ENCODE measurements around the gene RNF182.
A peak's percentile ranks its signal among the peaks of the same experiment; 100 is the strongest.
"Not testable (repeated sequence)": the region's sequence is repeated elsewhere in the genome, so short reads cannot be mapped to it uniquely, and the experiment has no call there.

Gene RNF182

DNA sequence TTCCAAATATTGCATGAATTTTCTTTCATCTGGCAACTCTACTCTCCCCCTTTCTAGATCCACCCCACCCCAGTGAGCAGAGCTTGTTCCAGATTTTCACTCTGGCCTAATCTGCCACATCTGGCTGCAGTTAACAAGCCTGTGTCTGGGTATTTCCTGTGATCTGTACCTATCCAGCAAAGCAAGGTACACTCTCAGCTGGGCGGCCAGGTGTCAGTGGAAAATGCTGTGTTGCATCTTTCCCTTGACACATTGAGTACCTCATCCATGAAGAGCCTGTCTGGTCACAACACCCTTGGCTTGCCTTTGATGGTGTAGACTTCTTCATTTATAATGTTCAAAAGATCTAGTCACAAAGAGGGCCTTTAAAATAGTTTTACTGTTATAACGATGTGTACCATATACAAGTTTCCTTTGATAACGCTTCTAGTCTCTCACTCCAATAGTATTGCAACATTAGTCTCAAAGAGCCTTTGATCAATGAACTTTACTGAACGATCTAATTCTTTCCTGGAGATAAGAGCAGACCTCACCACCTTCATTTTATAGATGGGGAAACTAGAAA lies 6.0 kb upstream of the RNF182 start:
- no peak for DNase-seq

- DNase-seq, result no peak
These were observed 4.9 kb upstream of the RNF182 start for GRCh38 chr6:13919861-13920260.

GRCh38 chr6:13920552-13920951 lies 4.2 kb upstream of the RNF182 start:
- DNase-seq, result no peak

- DNase-seq, result no peak
These were observed 2.0 kb upstream of the RNF182 start for GRCh38 chr6:13922750-13923149.

DNA sequence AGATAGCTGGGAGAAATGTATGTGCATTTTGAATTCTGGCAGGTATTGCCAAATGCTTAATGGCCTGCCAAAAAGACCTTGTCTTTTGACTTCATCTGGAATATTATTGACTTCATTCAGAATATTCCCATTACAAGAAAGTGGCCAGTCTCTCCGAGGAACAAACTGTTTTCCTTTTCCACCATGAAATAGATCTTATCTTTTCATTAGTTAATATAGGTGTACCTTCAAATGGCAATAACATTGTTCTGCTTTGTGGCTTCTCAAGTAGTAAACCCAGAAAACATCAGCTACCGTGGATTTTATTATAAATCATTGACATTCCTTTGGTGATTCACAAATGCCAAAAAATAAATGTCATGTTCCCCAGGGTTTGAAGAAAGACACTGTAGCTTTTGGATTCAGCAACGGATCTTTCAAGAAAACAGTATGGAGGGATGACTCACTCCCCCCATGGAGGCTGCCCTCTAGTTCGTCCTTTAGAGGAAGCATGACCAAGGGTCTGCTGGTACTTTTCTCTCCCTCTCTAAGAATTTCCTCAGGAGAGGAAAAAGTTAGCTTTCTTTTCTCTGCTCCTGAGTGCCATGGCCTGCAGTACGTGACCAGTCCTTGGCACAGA lies 1.1 kb upstream of the RNF182 start:
- peak; percentile 61 to 73 (median 68) for DNase-seq

- DNase-seq, result no peak
These were observed 405 bp upstream of the RNF182 start for GRCh38 chr6:13924146-13924948.

DNA sequence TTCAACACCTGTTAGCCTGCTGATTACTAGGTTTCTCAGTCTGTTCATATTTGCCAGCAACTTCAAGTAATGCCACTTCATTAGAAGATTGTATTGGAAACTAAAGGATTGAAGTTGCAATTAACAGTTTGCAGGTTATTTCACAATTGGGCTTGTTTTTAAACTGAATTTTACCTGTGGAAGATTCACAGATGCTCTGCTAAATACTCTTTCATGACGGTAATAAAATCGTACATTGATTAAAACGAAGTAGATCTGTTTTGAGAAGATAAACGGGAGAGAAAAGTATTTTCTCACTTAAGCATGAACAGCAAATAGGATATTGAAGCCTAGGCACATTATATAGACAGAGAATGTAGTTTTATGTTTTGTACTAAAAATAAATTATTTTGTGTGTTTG lies 1.6 kb downstream of the RNF182 start:
- DNase-seq, result no peak

- no peak for DNase-seq
These were observed 2.5 kb downstream of the RNF182 start for GRCh38 chr6:13927203-13927602.

- DNase-seq, result no peak
These were observed 4.4 kb downstream of the RNF182 start for GRCh38 chr6:13929196-13929595.

DNA sequence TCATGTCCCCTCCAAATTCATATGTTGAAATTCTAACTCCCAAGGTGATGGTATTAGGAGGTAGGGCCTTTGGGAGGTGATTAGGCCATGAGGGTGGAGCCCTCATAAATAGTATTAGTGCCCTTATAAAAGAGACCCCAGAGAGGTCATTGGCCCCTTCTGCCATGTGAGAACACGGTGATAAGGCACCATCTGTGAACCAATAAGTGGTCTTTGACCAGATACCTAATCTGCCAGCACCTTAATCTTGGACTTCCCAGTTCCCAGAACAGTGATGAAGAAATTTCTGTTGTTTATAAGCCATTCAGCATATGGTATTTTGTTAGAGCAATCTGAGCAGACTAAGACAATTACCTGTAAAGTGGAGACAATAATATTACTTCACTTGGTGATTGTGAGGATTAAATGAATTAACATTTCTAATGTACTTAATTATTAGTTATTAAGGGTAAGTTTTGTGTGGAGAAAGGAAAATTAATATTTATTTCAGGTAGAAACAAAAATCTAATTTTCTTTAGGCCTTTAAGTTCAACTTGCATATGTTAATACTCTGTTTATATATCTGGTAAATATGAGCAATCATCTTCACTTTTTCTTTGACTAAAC lies 7.1 kb downstream of the RNF182 start:
- DNase-seq, result no peak

DNA sequence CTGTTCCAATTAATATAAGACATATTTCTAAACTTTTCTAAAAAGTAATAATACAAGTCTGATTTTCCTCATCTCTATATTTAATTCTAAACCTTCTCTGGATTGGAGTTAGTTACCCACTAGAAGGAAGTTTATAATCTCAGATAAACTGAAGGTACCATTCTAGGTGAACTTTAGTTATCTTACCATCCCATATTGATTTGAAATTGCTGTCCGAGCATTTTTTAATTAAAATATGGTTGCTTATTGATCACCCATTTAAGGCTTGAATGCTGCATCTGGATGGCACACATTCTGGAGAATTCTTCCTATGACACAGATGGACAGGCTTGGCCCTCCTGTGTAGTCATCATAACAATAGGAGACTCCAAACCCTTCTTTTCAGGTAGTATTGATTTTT lies 8.0 kb downstream of the RNF182 start:
- DNase-seq, result no peak

- DNase-seq, result no peak
These were observed 10.0 kb downstream of the RNF182 start for GRCh38 chr6:13934721-13935120.

DNA sequence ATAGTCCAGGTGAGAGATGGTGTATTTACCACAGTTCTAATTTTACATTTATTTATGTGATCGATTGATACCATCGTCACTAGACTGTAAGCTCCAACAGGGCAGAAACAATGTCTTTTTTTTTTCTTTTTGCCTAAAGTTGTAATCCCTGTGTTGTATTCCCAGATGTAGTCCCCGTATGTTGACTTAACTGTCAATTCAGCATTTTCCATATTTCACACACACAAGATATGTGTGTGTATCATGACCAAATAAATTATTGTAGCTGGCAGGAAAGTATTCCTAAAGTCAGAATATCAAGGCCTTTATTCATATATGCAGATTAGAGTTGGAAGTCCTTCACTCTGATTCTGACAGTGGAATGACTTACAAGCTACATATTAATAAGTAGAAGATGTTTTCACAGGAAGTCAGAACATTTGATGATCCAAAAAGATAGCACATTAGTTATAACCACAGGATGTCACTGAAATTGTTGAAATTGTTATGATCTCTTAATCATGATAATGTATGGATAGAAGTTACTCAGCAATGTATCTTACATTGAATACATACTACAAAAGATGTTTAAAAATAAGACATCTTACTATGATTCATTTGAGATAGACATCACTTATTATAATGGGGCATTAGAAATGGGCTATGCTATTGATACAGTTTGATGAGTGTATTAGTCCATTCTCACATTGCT lies 10.6 kb downstream of the RNF182 start:
- no peak for DNase-seq

DNA sequence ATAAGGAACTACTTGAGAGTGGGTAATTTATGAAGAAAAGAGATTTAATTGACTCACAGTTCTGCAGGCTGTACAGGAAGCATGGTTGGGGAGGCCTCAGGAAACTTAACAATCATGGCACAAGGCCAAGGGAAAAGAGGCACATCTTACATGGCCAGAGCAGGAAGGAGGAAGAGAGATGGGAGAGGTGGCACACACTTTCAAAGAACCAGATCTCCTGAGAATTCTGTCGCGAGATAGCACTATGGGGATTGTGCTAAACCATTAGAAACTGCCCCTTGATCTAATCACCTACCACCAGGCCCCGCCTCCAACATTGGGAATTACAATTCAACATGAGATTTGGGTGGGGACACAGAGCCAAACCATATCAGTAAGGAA lies 11.1 kb downstream of the RNF182 start:
- DNase-seq, result not testable (repeated sequence)

GRCh38 chr6:13941902-13942301 lies 17.1 kb downstream of the RNF182 start:
- no peak for DNase-seq

DNA sequence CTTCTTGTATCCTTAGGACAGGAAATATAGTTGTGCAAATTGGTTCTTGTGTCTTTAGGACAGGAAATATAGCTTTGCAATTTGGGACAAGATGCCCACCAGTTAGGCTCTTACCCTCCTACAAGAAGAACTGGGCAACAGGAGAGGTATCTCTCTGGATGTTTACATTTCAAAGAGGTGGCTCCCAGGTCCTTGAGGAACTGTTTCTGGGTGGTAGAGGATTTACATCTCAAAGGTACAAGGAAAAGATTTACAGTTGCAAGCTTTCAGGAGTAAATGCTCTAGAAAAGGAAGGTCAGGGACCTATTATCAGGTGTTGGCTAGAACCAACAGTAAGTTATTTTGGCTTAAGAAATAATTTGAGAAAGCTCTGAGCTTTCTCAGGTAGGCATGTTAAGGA lies 19.2 kb downstream of the RNF182 start:
- DNase-seq, result no peak

DNA sequence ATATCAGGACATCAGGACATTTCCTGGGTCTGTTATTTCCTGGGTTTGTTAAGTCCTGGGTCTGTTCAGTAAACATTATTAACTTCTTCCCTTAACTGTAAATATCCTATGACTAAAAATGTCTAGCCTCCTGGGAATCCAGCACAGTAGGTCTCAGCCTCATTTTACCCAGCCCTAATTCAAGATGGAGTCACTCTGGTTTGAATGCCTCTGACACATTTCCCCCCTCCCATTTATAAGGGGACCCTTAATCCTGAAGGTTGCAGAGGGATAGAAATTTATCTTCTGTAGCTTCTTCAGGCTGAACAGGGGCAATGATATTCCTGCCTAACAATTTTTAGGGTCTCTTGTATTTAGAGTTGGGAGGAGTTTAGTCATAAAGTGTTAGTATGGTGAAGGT lies 21.8 kb downstream of the RNF182 start:
- no peak for DNase-seq

DNA sequence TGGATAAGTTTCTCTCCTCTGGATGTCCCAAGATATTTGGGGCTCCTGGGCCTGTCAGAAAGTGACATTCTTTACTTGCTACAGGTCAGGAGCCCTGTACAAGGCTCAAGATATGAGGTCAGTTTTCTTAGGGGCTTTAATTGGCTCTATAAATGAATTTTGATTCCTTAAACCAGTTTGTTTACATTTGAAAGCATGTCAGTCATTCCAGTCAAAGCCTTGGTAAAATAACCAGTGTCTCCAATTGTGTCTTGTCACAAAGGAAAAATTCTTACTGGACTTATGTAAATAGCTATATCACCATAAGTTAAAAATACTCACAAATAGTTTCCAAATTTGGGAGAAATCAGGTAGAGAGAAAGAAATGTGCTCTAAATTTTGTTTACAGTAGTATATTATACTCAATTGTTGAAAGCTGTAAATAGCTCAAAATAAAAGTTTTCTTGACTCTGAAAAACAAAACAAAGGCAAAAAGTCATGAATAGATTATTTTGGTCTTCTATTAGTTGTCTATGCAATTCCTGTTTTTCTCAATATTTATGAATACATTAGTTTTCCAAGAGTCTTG lies 22.9 kb downstream of the RNF182 start:
- DNase-seq, result no peak

GRCh38 chr6:13952101-13952500 lies 27.3 kb downstream of the RNF182 start:
- no peak for DNase-seq

GRCh38 chr6:13953061-13953705 lies 28.4 kb downstream of the RNF182 start:
- no peak for DNase-seq

DNA sequence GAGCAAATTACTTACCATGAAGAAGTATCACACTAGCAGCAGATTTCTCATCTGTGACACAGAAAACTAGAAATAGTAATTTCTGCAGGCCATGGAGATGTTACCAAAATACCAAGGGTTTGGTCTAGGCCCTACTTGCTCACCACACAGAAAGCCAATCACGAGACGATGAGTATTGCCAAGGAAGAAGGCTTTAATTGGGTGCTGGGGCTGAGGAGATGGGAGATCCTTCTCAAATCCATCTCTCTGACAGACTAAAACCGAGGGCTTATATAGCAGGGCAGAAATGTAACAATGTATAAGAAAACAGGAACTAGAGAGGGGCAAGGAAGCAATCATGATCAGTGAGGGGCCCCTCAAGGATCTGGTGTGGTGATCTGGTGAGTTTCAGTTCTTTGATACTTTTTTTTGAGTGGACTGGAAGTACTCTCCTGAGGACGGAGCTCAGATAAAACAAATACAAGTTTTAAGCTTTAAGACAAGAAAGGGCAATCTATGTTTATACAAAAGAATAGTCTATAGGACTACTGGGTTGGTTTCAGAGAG lies 40.9 kb downstream of the RNF182 start:
- no peak for DNase-seq

GRCh38 chr6:13971303-13971702 lies 46.6 kb downstream of the RNF182 start:
- DNase-seq, result peak in 1 of 3 donors; percentile 2
